Muscle layer of duodenum (tissue), 2 donors: ENCODE data around the gene HDAC9.

ENCODE experiments used
- H3K27ac ChIP-seq: one replicate; pipeline ENCODE4 v1.7.0; 2013; ENCODE audit warnings: mild to moderate bottlenecking, low read length
- H3K27me3 ChIP-seq: one replicate; pipeline ENCODE4 v1.7.0; 2013; ENCODE audit warnings: low read depth, mild to moderate bottlenecking, control low read depth, low read length
- H3K36me3 ChIP-seq, 2 donors: one replicate each; pipeline ENCODE4 v1.7.0; 2013; ENCODE audit warnings: low read length in 2 of 2, control low read depth in 1 of 2, mild to moderate bottlenecking in 1 of 2; ENCODE audit not compliant: insufficient read depth in 2 of 2, control insufficient read depth in 1 of 2
- H3K4me1 ChIP-seq, 2 donors: one replicate each; pipeline ENCODE4 v1.7.0; 2013; ENCODE audit warnings: low read length in 2 of 2, mild to moderate bottlenecking in 2 of 2, control low read depth in 1 of 2, moderate library complexity in 1 of 2; ENCODE audit not compliant: insufficient read depth in 2 of 2, control insufficient read depth in 1 of 2
- H3K4me3 ChIP-seq, 2 donors: one replicate each; pipeline ENCODE4 v1.7.0; 2013; ENCODE audit warnings: low read length in 2 of 2, low read depth in 1 of 2, mild to moderate bottlenecking in 1 of 2
- H3K9me3 ChIP-seq, 2 donors: one replicate each; pipeline ENCODE4 v1.7.0; 2013; ENCODE audit warnings: low read length in 2 of 2, control low read depth in 1 of 2, mild to moderate bottlenecking in 1 of 2; ENCODE audit not compliant: control insufficient read depth in 1 of 2
- donor health status: healthy.

The HDAC9 gene

DNA sequence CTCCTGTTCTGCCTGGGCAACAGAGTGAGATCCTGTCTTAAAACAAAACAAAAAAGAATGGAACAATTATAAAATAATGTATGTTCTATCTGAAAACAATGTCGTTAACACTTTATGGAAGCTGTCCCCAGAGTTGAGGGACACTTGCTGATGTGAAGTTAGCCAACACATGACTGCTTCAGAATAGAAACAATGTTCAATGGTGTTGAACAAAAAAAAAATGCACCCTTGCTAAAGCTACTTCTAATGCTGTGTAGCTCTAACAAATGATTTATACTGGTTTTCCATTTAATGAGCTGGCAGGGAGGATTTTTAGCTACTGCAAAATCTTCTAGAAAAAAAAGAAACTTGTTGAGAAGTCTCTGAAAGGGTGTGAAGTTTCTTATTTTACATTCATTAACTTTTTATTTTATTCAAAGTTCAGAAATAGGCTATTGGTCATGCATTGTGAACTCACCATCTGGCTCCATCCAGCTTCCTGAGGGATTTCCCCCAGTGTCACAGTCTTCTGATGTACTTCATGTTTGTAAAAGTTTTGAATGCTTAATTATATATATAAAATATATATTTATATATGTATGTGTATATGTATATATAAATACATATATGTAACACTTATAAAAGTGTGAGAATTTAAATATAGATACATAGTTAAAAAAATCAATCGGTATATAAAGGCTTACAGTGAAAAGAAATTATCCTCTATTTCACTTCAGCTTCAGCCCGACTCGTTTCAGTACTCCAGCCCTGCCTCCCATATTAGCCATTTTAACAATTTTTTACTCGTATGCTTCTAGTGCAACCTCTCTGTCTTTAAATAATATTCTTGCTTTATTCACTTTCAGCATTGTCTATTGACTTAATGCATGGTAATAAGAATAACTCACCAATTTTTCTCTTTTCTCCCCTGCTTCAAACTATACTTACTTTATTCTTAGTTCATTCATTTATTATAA, 35.0 kb downstream of the HDAC9 start:
- H3K4me1 ChIP-seq = no peaks in the 10 kb centered on the region
- no peak overlapping the region for H3K4me3 ChIP-seq
- no peaks in the 10 kb centered on the region for H3K27me3 ChIP-seq
- H3K9me3 ChIP-seq = no peaks in the 10 kb centered on the region
- no peak overlapping the region for H3K27ac ChIP-seq
- H3K36me3 ChIP-seq = no peaks in the 10 kb centered on the region

DNA sequence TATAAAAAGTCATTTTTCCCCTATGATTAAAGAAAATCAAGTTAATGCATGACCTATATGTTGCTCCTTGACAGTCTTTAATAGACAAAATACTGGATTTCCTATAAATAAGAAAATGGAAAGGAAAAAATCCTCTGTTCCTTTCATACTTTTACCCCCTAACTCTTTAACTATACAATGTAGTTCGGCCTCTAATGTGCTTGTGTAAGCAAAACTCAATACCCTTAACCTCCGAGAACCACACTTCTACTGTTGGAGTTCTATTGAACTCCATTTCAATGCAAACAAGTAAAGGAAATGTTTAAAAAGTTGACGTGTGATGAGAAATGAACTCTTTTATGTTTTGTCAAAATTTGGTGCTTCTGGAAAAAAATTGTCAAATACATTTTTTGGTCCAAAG, 36.0 kb downstream of the HDAC9 start:
- H3K36me3 ChIP-seq = no peaks in the 10 kb centered on the region
- no peaks in the 10 kb centered on the region for H3K4me1 ChIP-seq
- H3K4me3 ChIP-seq = no peak overlapping the region
- no peaks in the 10 kb centered on the region for H3K9me3 ChIP-seq
- H3K27ac ChIP-seq = no peak overlapping the region
- no peaks in the 10 kb centered on the region for H3K27me3 ChIP-seq

DNA sequence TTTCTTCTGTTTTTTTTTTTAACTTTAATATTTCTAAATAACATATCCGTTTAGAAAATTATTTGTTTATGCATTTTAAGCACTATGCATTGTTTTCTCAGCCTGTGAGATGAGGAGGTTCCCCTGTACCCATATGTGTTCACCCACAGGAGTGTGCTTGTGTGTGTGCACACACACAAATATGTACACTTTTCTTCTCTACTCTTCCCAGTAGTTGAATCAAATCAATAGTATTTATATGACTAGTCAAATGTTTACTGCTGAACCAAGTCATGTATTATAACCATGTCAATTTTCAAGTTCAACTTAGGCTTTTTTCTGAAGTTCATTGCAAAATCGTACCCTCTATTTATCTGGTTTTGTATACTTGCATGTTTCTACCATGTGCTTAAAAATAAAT, 37.3 kb downstream of the HDAC9 start:
- H3K27ac ChIP-seq = no peak overlapping the region
- no peaks in the 10 kb centered on the region for H3K4me1 ChIP-seq
- H3K36me3 ChIP-seq = no peaks in the 10 kb centered on the region
- H3K4me3 ChIP-seq = no peak overlapping the region
- H3K9me3 ChIP-seq = no peaks in the 10 kb centered on the region
- no peaks in the 10 kb centered on the region for H3K27me3 ChIP-seq

DNA sequence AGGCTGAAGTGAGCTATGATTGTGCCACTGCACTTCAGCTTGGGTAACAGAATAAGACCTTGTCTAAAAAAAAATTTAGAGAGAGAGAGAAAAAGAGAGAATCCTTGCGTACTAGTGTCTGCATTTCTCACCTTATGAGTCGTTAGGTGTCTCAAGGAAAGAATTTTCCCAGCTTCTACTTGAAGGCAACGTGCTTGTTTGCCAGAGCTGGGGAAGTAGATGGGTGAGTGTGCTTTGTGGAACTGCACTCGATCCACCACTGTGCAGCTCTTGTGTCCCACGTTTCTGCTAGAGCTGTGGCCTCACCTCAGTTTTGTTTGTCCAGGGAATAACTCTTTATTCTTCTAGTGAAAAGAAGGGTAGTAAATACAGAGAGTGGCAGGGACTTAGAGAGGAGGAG, 38.9 kb downstream of the HDAC9 start:
- Histone ChIP-seq H3K27ac (no peak overlapping the region), H3K36me3 (no peaks in the 10 kb centered on the region), H3K27me3 (no peaks in the 10 kb centered on the region), H3K4me3 (no peak overlapping the region), H3K4me1 (no peaks in the 10 kb centered on the region), H3K9me3 (no peaks in the 10 kb centered on the region)

DNA sequence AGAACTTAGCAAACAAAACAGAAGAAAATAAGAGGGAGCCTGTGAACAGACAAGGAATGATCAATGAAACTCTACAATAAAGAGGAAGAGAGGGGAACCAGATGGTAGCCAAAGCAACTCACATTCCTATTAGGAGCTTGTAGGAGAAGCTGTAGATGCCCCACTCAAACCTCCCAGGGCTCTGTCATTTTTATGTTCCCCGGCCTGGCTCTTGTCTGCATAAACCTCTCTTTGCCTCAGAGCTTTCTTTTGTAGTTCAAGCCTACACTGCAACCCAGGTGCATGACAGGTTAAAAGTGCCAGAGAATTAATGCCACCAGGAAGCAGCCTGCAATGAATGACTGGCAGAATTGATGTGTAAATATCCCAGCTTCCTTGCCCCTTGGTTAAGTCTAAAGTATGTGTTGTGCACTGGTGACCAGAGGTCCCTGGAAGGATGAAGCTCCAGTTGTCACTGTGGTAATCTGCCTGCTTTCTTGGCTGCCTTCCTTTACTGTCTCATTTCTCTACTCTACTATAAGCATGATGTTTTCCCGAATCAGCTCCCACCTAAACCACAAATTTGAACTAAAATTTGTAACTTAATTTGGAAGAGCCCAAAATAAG, 40.4 kb downstream of the HDAC9 start:
- Histone ChIP-seq H3K27ac (no peak overlapping the region), H3K9me3 (no peaks in the 10 kb centered on the region)

DNA sequence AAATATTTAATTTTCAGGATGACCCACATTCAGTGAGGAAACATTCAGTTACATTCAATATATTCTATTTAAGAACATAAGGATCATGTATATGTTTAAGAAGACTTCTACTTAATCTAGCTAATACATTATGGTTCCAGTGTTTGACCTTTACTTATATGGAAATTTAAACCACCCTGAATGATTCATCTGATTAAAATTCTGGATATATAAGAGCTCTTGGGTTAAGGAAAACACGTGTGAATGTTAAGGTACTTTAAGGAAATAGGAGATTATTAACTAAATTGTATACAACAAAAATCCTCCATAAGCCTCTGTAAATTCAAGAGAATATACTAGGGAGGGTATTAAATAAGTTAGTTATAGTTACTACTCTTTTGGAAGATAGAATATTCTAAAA, 40.9 kb downstream of the HDAC9 start:
- H3K27ac ChIP-seq = no peak overlapping the region
- no peaks in the 10 kb centered on the region for H3K9me3 ChIP-seq
- peaks cover 0 to 7% of the 10 kb centered on the region in 2 donors for H3K4me1 ChIP-seq
- no peaks in the 10 kb centered on the region for H3K27me3 ChIP-seq
- no peaks in the 10 kb centered on the region for H3K36me3 ChIP-seq
- H3K4me3 ChIP-seq = no peak overlapping the region

More for the DNA sequence above, 40.4 kb downstream of the HDAC9 start:
- Histone ChIP-seq H3K27me3 (no peaks in the 10 kb centered on the region), H3K36me3 (no peaks in the 10 kb centered on the region), H3K4me3 (no peak overlapping the region), H3K4me1 (peaks cover 0 to 1% of the 10 kb centered on the region in 2 donors)

DNA sequence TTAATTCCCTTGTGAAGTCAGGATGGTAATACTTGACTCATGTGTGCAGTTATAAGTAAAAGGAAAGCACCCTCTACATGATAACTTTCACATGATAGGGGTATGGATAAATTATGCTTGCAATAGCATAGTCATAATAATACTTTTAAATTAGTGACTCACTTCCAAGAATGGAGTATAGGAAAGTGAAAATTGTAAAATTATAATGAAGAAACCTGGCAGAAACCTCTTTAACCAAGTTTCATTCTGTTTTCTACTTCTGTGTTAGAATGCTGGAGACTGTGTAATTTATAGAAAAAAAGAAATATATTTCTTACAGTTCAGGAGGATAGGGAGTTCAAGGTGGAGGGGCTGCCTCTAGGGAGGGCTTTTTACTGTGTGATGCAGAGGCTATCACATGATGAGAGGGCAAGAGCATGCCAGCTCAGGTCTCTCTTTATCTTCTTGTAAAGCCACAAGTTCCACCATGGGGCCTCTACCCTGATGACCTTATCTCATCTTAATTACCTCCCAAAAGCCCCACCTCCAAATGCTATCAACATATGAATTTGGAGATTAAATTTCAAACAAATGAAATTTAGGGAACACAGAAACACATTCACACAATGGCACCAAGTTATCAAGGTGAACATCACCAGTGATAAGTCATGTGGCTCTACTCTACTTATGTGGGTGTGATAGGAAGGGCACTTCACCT, 43.2 kb downstream of the HDAC9 start:
- Histone ChIP-seq H3K27me3 (no peaks in the 10 kb centered on the region), H3K9me3 (no peaks in the 10 kb centered on the region), H3K4me1 (peaks cover 0 to 8% of the 10 kb centered on the region in 2 donors), H3K27ac (no peak overlapping the region), H3K4me3 (no peak overlapping the region), H3K36me3 (no peaks in the 10 kb centered on the region)

DNA sequence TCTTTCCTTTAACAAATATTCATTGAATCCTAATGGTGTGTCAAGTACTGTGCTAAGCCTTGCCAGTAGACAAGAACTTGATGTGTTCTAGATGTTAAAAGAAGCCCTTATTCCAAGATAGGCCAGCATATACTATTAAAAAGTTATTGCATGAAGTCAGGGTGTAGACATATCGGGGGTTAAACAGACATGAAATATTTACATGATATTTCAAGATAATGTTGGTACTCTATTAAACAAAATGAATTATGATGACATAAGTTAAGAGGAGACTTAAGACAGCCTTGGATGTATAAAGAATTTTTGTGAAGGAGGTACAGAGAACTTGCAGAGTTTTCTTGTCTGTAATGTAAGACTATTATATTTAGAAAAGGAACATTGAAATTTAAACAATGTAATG, 44.8 kb downstream of the HDAC9 start:
- Histone ChIP-seq H3K36me3 (no peaks in the 10 kb centered on the region), H3K4me1 (peaks cover 0 to 8% of the 10 kb centered on the region in 2 donors), H3K27me3 (no peaks in the 10 kb centered on the region), H3K27ac (no peak overlapping the region), H3K4me3 (no peak overlapping the region), H3K9me3 (peaks cover 0 to 4% of the 10 kb centered on the region in 2 donors)

DNA sequence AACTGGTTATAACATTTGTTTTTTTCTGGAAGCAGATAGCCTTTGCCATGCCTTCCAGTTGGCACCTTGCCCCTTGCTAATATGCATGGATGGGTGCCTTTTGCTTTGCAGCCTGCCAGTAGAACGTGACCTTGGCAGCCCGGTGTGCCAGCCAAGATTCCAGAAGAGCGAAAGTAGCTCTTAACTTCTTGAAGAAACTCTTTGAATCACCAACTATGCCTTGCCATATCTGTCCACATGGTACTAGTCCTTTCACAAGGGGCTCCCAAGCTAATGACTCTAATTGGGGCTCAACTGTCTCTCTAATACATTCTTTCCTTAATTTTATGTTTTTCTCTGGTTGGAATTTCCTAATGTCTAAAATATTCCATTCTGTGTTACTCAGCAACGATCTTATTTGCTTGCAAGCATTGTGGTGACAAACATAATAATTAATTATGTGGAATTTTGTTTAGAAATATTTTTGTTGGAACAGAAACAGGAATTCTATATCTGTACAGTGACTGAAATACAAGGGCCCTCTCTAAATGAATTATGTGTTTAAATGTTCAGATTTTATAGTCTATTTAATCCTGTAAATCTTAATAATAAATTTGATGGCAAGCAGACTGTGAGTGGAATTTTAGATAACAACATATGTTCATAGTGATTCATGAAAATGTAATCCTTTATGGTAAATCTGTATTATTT, 45.8 kb downstream of the HDAC9 start:
- Histone ChIP-seq H3K9me3 (peaks cover 0 to 4% of the 10 kb centered on the region in 2 donors), H3K27ac (no peak overlapping the region), H3K27me3 (no peaks in the 10 kb centered on the region), H3K36me3 (no peaks in the 10 kb centered on the region), H3K4me1 (peaks cover 0 to 8% of the 10 kb centered on the region in 2 donors), H3K4me3 (no peak overlapping the region)

DNA sequence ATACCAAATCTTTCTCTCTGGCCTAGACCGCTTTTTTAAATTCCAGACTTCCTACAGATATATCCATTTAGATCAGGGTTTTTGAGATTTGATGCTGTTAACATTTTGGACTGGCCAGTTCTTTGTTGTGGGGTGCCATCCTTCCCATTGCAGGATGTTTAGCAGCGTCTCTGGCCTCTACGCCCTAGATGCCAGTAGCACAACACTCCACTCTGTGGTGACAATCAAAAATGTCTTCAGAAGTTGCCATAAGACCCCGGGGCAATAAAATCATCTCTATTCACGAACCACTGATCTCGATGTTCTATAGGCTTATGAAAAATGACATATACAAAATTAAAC, 46.3 kb downstream of the HDAC9 start:
- H3K36me3 ChIP-seq = no peaks in the 10 kb centered on the region

DNA sequence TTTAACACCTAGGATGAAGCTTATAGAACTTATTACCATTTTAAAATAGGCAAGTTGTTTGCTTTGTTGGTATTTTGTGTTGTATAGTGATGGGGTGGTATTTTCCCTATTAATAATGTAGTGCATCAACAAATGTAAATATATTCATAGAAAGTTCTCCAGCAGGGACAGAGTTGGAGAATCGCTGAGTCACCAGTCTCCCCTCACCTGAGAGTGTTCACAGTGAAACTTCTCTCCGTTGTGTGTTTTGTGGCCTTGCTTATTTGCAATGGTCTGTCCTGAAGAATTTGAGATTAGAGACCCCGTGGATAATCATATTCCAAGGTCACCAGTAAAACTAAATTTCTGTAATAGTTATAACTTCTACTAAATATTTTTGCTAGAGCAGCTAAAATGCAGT, 51.0 kb downstream of the HDAC9 start:
- no peaks in the 10 kb centered on the region for H3K4me1 ChIP-seq
- H3K36me3 ChIP-seq = no peaks in the 10 kb centered on the region
- H3K27me3 ChIP-seq = no peaks in the 10 kb centered on the region
- peaks cover 0 to 4% of the 10 kb centered on the region in 2 donors for H3K9me3 ChIP-seq
- no peak overlapping the region for H3K27ac ChIP-seq
- H3K4me3 ChIP-seq = no peak overlapping the region

More for the DNA sequence above, 46.3 kb downstream of the HDAC9 start:
- Histone ChIP-seq H3K27me3 (no peaks in the 10 kb centered on the region), H3K4me1 (peaks cover 0 to 8% of the 10 kb centered on the region in 2 donors), H3K9me3 (peaks cover 0 to 4% of the 10 kb centered on the region in 2 donors), H3K4me3 (no peak overlapping the region), H3K27ac (no peak overlapping the region)
